MV-4-11 (cell line): ENCODE measurements around the gene SRGAP3.
A peak's percentile ranks its signal among the peaks of the same experiment; 100 is the strongest.

Experiments
- DNase-seq: peaks from one replicate; lab custom pipeline; 2025; lab: John Stamatoyannopoulos, UW

Gene SRGAP3

DNA sequence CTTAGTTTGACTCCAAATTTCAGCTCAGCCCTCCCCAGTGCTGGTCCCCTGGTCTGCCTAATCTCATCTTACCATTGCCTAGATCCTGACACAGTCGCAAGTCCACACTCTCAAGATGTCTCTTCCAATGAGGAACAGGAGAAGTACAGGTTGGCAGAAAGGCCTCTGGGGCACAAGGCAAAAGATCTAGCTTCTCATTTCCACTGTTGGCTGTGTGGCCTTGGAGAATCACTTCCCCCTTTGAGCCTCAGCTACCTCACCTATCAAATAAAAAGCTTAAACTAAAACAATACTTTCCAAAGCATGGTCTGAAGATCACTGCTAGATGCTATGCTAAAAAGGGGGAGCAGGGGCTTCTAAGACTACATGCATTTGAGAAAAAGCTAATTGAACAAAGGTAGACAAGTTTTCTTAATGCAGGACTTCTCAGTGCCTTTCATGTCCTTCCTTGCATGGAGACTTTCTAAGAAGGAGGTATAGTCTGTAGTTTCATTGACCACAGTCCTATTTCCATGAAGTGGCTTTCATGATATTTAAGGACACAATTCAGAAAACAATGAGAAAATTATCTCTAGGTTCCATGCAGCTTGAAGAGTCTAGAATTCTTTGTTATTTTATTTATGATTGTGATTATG, 168.1 kb downstream of the SRGAP3 start:
- DNase-seq, result peak; percentile 64

GRCh38 chr3:9080163-9080562, 169.3 kb downstream of the SRGAP3 start:
- DNase-seq, result no peak

GRCh38 chr3:9079676-9080075, 169.8 kb downstream of the SRGAP3 start:
- no peak for DNase-seq

- DNase-seq, result no peak
These were observed 170.7 kb downstream of the SRGAP3 start for GRCh38 chr3:9078561-9079240.

DNA sequence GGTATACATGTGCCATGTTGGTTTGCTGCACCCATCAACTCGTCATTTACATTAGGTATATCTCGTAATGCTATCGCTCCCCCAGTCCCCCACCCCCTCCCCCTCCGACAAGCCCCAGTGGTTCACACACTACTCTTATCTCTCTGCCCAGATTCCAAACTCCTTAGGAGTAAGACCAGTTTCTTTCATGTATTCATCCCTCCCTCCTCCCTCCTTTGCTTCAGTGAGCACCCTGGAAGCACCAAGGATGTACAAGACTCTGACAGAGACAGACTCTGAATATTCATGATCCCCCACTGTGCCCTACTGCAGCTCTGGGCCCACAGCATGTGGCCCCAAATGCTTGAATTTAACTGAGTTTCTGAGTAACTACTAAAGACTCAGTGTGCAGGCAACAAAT, 172.4 kb downstream of the SRGAP3 start:
- no peak for DNase-seq

DNA sequence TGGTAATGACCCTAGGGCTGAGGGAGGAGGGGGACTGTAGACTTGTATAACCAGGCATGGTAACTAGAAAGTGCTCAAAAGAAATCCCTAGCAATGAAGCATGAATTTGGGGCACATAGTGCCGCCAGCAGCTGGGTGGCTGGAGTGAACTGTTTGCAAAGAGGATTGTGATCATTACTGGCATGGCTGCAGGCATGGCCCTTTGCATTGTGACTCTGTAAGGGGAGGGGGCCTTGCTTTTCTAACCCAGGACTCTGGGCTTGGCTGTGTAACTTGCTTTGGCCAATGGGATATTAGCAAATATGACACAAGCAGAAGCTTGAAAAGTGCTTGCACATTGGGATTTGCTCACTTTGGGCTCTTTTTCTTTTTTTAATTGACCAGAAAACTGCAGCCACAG, 173.7 kb downstream of the SRGAP3 start:
- DNase-seq, result no peak

DNA sequence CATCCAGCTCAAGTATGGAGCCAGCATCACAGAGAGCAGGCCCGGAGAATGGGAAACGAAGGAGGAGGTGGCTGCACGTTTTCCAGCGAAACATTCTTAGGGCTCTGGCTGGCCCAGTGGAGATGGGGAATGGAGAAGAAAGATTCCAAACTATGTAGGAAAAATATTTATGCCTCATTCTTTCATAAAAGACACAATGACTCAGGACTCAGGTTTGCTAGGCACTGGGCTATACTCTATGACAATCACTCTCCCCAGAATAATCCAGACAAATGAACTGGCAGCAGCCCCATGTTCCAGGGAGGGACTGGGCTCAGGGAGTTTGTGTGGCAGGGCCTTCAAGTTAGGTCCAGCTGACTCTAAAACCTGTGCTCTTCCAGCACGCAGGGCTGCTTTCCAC, 175.4 kb downstream of the SRGAP3 start:
- DNase-seq, result no peak

DNA sequence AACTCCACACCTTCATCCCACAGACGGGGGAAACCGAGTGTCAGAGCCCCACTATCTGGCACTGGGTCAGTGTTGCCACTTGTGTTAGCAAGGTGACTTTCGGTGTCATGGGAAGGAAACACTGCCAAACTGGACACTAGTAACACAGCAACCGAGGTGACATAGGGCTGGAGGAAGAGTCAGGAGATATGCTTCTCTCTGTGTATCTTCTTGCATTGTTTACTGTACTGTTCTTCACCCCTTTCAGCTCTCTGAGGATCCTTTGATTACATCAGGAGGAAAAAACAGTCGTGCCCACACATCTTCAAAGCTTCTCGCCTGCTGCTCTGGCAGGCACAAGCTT, 176.8 kb downstream of the SRGAP3 start:
- no peak for DNase-seq

GRCh38 chr3:9071936-9072666, 177.3 kb downstream of the SRGAP3 start:
- DNase-seq, result no peak

DNA sequence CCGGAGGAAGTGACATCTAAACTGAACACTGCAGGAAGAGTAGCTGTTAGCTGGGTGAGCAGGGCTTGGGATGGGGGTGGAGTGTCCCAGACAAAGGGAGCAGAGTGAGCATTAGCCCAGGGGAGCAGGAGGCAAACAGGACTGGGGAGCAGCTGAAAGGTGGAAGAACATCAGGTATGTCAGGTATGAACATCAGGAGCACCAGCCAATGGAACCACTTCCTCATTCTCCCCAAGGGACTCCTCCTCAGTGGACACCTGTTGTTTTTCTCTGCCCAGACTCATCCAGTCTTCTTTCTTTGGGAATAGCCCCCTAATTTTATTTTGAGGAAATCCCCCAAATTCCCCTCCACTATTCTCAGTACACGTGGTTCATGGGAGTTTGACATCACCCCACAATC, 178.5 kb downstream of the SRGAP3 start:
- DNase-seq, result no peak

- DNase-seq, result no peak
These were observed 179.5 kb downstream of the SRGAP3 start for GRCh38 chr3:9069971-9070370.

- no peak for DNase-seq
These were observed 181.4 kb downstream of the SRGAP3 start for GRCh38 chr3:9068051-9068450.

- DNase-seq, result peak; percentile 45
These were observed 182.0 kb downstream of the SRGAP3 start for GRCh38 chr3:9067352-9067975.

GRCh38 chr3:9066775-9067174, 182.7 kb downstream of the SRGAP3 start:
- DNase-seq, result no peak

DNA sequence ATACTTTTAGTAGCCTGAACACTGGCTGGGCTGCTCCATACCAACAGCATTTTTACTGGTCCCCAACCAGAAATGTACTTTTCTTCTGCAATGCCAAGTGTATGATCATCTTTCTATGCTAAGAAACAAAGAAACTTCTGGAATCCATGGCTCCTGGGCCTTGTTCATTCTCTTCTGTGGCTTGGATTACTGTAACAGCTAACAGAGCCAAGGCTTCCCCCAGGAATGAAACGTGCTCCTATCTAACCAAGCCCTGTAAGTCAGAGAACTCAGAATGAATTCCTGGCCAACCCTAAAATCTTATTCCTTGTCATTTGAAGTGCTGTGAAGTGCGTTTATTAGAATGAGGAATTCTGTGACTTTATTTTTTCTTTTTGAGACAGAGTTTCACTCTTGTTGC, 183.3 kb downstream of the SRGAP3 start:
- no peak for DNase-seq

GRCh38 chr3:9064850-9065249, 184.6 kb downstream of the SRGAP3 start:
- DNase-seq, result no peak

DNA sequence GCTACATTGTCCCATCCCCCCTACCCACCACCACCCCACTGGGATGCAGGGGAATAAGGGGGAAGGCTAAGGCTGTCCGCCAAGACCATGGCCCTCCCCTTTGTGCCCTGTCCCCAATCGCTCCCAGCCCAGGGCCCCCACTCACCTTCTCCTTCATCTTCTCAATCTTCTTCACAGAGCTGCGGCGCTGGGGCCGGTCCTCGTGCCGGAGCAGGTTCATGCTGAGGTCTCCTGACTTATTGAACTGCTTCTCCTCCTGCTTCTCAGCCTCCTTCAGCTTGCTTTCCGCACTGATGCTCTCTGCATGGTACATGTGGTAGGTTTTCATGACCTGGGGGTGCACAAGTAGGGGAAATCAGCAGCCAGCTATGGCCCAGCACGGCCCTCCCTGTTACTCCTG, 185.2 kb downstream of the SRGAP3 start:
- DNase-seq, result no peak

DNA sequence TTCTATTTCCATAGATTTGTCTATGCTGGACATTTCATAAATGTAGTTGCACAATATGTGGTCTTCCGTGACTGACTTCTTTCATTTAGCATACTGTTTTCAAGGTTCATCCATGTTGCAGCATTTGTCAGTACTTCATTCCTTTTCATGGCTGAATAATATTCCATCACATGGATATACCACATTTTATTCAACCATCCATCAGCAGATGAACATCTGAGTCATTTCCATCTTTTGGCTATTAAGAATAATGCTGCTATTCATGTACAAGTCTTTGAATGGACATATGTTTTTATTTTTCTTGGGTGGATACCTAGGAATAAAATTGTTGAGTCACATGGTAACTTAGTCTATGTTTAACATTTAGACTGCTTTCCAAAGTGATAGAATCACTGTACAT, 186.9 kb downstream of the SRGAP3 start:
- no peak for DNase-seq

DNA sequence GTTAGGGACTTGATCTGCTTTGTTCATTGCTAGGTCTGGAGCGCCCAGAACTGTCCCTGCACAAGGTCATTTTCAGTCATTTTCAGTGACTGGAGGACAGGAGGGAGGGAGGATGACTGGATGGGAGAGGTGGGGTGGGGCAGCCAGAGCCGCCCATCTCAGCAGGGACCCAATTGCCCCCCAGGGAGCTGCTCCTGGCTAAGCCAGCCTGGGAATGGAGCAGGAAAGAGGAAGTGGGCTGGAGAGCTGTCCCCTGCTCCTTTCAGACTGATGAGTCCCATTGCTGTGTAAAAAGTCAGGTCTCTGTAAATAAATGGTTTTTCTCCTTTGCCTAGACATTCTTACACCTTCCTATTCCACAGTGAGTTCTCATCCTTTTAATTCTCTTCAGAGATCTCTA, 187.8 kb downstream of the SRGAP3 start:
- no peak for DNase-seq

DNA sequence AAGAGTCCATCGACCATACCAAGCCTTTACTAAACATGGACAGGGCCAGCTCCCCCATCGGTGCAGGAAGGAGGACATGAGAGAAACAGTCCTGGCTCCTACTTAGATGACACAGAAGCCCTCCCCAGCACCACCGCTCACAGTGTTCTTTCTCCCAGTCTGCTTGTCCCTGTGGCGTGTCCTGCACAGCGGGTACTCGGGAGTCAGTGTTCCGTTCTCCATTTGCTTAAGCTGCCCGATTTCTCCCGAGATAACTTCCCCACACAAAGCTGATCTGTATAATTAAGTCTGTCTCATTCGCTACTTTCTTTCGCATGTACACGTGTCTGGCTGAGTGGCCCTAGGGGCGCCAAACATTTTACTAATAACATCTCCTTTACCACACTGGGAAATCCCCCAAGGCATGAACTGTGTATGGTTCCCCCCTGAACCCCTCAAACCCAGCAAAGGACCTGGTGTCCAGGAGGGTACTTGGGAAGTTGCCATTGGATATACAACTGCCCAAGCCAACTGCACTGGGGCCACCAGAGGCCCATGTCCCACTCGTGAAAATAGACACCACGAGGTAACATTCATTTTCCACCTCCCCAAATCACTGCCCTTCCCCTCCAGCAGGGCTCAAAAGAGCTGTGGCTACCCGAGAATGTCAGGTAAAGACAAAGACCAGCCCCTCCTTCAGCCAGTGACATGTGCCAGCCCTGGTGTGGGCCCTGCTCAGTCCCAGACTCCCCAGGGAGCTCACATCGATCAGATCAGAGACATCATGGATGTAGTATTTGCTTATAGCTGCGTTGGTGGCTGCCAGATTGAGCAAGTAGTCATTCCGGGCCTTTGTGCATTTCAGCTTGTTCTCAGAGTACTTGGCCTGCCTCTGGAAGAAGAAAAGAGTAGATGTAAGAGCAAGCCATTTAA, 189.7 kb downstream of the SRGAP3 start:
- DNase-seq, result no peak

- no peak for DNase-seq
These were observed 192.9 kb downstream of the SRGAP3 start for GRCh38 chr3:9056581-9056980.
